Endodermal cell (in vitro differentiated cells): ENCODE measurements around the gene LMNA. TPM values are rescaled to one million over a fixed set of nuclear protein-coding genes. Genes with fewer than 3 reads are reported as not detected.
"Not testable (repeated sequence)": the region's sequence is repeated elsewhere in the genome, so short reads cannot be mapped to it uniquely, and the experiment has no call there.

Source experiments
- DNase-seq: peaks from one replicate; pipeline ENCODE4 v3.0.0-alpha.2; 2017
- H3K27ac ChIP-seq: 2 replicates; pipeline ENCODE4 v1.5.1; 2013; ENCODE audit warnings: mild to moderate bottlenecking, low read depth, low read length, moderate library complexity
- H3K27me3 ChIP-seq: 2 replicates; pipeline ENCODE4 v1.6.1; 2013; ENCODE audit warnings: mild to moderate bottlenecking, low read length, moderate library complexity; ENCODE audit not compliant: insufficient read depth, control insufficient read depth, poor library complexity, severe bottlenecking
- H3K36me3 ChIP-seq: 2 replicates; pipeline ENCODE4 v1.7.0; 2013; ENCODE audit warnings: mild to moderate bottlenecking, low read length, moderate library complexity; ENCODE audit not compliant: control insufficient read depth, insufficient read depth
- H3K4me1 ChIP-seq: one replicate; pipeline ENCODE4 v1.7.0; 2013; ENCODE audit warnings: low read length; ENCODE audit not compliant: control insufficient read depth, insufficient read depth
- H3K4me3 ChIP-seq: 2 replicates; pipeline ENCODE4 v1.5.1; 2013; ENCODE audit warnings: mild to moderate bottlenecking, low read length, moderate library complexity
- H3K9ac ChIP-seq: 2 replicates; pipeline ENCODE4 v1.6.1; 2013; ENCODE audit warnings: mild to moderate bottlenecking, low read length, moderate library complexity; ENCODE audit not compliant: poor library complexity, severe bottlenecking; ENCODE audit errors: extremely low read depth
- H3K9me3 ChIP-seq: 2 replicates; pipeline ENCODE4 v1.6.1; 2013; ENCODE audit warnings: mild to moderate bottlenecking, low read length, moderate library complexity; ENCODE audit not compliant: control insufficient read depth
- H3K27ac Mint-ChIP-seq: 2 replicates; pipeline ENCODE4 v1.8.0; 2020; ENCODE audit warnings: mixed read lengths
- H3K27me3 Mint-ChIP-seq: 2 replicates; pipeline ENCODE4 v1.8.0; 2021; ENCODE audit warnings: mild to moderate bottlenecking, mixed read lengths; ENCODE audit not compliant: insufficient read depth
- H3K36me3 Mint-ChIP-seq: 2 replicates; pipeline ENCODE4 v1.8.0; 2020; ENCODE audit warnings: low read depth, mixed read lengths
- H3K4me1 Mint-ChIP-seq: 2 replicates; pipeline ENCODE4 v1.8.0; 2020; ENCODE audit warnings: mixed read lengths
- H3K4me3 Mint-ChIP-seq: 2 replicates; pipeline ENCODE4 v1.8.0; 2020; ENCODE audit warnings: mild to moderate bottlenecking, moderate library complexity, mixed read lengths
- H3K9me3 Mint-ChIP-seq: 2 replicates; pipeline ENCODE4 v1.8.0; 2020; ENCODE audit warnings: mild to moderate bottlenecking, mixed read lengths
- CTCF ChIP-seq: fragments of 200-600 bp; sonication (generic); conservative IDR thresholded peaks from 2 replicates; pipeline ENCODE4 v1.5.0; 2021; ENCODE audit warnings: antibody characterized with exemption, mild to moderate bottlenecking
- WGBS, 2 experiments: methylation state at CpG; one replicate each; pipeline versions ENCODE4 v1.1.5 to v1.1.7; 2013; ENCODE audit warnings: missing lambda C conversion rate in 2 of 2, mixed read lengths in 1 of 2; ENCODE audit not compliant: insufficient coverage in 1 of 2, insufficient read length in 1 of 2; 5-methylcytosine and 5-hydroxymethylcytosine counted together
- total RNA-seq, 2 donors: library from RNA; stranded (reverse); fragmentation: NEBNext Ultra II Directional in 1 of 2; extraction: Animal tissue kit (Norgen Biotek cat#: 25700) in 1 of 2; gene quantifications; 2 replicates in 1 of 2; 3 replicates in 1 of 2; pipeline ENCODE4 v1.2.1, GENCODE V29; 2021

The LMNA gene
- total RNA-seq, 2 donors from 2014 or later = 41.2 to 42.0 TPM

GRCh38 chr1:156122519-156123355 is 8.2 kb downstream of the LMNA start:
- peaks cover 5% of the 10 kb centered on the region for H3K36me3 Mint-ChIP-seq
- WGBS, 2 experiments = 63 to 64% methylated on average over 7 to 13 of the region's 14 CpGs
- H3K27ac ChIP-seq = peak overlapping the region; percentile 92
- DNase-seq = peak; percentile 75
- no peak for TF ChIP-seq CTCF
- H3K4me1 Mint-ChIP-seq = peaks cover 40% of the 10 kb centered on the region
- H3K9me3 Mint-ChIP-seq = no peaks in the 10 kb centered on the region
- peaks cover 27% of the 10 kb centered on the region for H3K36me3 ChIP-seq
- H3K4me3 ChIP-seq = peak overlapping the region; percentile 37
- peak overlapping the region; percentile 61 for H3K9ac ChIP-seq
- H3K27me3 Mint-ChIP-seq = no peaks in the 10 kb centered on the region
- peak overlapping the region; percentile 94 for H3K27ac Mint-ChIP-seq
- H3K4me1 ChIP-seq = peaks cover 28% of the 10 kb centered on the region
- H3K4me3 Mint-ChIP-seq = peak overlapping the region; percentile 12
- H3K27me3 ChIP-seq = no peaks in the 10 kb centered on the region
- no peaks in the 10 kb centered on the region for H3K9me3 ChIP-seq

GRCh38 chr1:156123356-156124196 is 9.1 kb downstream of the LMNA start:
- Histone ChIP-seq H3K4me1 (peaks cover 28% of the 10 kb centered on the region), H3K27me3 (no peaks in the 10 kb centered on the region), H3K36me3 (peaks cover 26% of the 10 kb centered on the region), H3K27ac (peak overlapping the region; percentile 92), H3K4me3 (peak overlapping the region; percentile 37), H3K9me3 (no peaks in the 10 kb centered on the region), H3K9ac (peak overlapping the region; percentile 61)
- Mint-ChIP-seq H3K4me3 (peak overlapping the region; percentile 3), H3K36me3 (peaks cover 5% of the 10 kb centered on the region), H3K9me3 (no peaks in the 10 kb centered on the region), H3K27me3 (no peaks in the 10 kb centered on the region), H3K27ac (peak overlapping the region; percentile 94), H3K4me1 (peaks cover 38% of the 10 kb centered on the region)
- WGBS, 2 experiments = 37 to 38% methylated on average over 12 to 14 of the region's 14 CpGs
- DNase-seq = peak; percentile 96
- peak; percentile 75 for TF ChIP-seq CTCF

- Mint-ChIP-seq H3K27ac (peak overlapping the region; percentile 94), H3K27me3 (no peaks in the 10 kb centered on the region), H3K36me3 (peaks cover 4% of the 10 kb centered on the region), H3K4me3 (no peak overlapping the region), H3K4me1 (peaks cover 49% of the 10 kb centered on the region), H3K9me3 (no peaks in the 10 kb centered on the region)
- H3K9ac ChIP-seq = no peak overlapping the region
- H3K4me3 ChIP-seq = no peak overlapping the region
- no peaks in the 10 kb centered on the region for H3K9me3 ChIP-seq
- H3K4me1 ChIP-seq = peaks cover 33% of the 10 kb centered on the region
- no peaks in the 10 kb centered on the region for H3K27me3 ChIP-seq
- H3K27ac ChIP-seq = peak overlapping the region; percentile 12
- 93 to 94% methylated on average over 11 to 17 of the region's 17 CpGs for WGBS, 2 experiments
- TF ChIP-seq CTCF = no peak
- DNase-seq = peak; percentile 70
- H3K36me3 ChIP-seq = peaks cover 26% of the 10 kb centered on the region
Observed at GRCh38 chr1:156124557-156125483, 10.3 kb downstream of the LMNA start.

GRCh38 chr1:156125544-156125943 is 11.0 kb downstream of the LMNA start:
- not testable (repeated sequence) for H3K9me3 ChIP-seq, H3K27ac ChIP-seq, H3K9ac ChIP-seq, H3K4me3 Mint-ChIP-seq, H3K36me3 Mint-ChIP-seq, H3K9me3 Mint-ChIP-seq, H3K27me3 Mint-ChIP-seq, H3K4me3 ChIP-seq, H3K27ac Mint-ChIP-seq, H3K27me3 ChIP-seq, DNase-seq
- peaks cover 20% of the 10 kb centered on the region for H3K36me3 ChIP-seq
- WGBS, 2 experiments = 93 to 98% methylated on average over 7 to 10 of the region's 10 CpGs
- H3K4me1 ChIP-seq = peaks cover 34% of the 10 kb centered on the region
- peaks cover 51% of the 10 kb centered on the region for H3K4me1 Mint-ChIP-seq
